ENCODE measurements around the gene GSTK1.

GRCh38 chr7:143316492-143316891 lies 53.3 kb downstream of the GSTK1 start:
- no peak for TF ChIP-seq EZH2 (IDR thresholded peaks at IDR 0.05)
- TF ChIP-seq POLR2AphosphoS5 (IDR thresholded peaks at IDR 0.05; ENCODE audit: borderline replicate concordance, low read depth, low read length): no peak
- TF ChIP-seq FOXP2 (optimal IDR thresholded peaks at IDR 0.05; ENCODE audit: control extremely low read depth, extremely low read length, insufficient read depth): no peak

Data from SK-N-MC (cell line).